ENCODE measurements around the gene IREB2.
"Not testable (repeated sequence)": the region's sequence is repeated elsewhere in the genome, so short reads cannot be mapped to it uniquely, and the experiment has no call there.

Gene IREB2

GRCh38 chr15:78492872-78493271, 54.9 kb downstream of the IREB2 start:
- DNase-seq, result no peak

DNA sequence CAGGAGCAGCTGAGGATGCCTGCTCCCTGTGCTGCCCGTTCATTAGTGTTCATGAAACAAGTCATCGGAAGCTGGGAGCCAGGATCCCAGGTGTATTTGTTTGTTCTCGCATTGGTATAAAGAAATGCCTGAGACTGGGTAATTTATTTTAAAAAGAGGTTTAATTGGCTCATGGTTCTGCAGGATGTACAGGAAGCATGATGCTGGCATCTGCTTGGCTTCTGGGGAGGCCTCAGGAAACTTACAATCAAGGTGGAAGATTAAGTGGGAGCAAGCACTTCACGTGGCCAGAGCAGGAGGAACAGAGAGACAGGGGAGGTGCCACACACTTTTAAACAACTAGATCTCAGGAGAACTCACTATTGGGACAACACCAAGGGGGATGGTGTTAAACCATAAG, 63.8 kb downstream of the IREB2 start:
- DNase-seq, result no peak

GRCh38 chr15:78502641-78503040, 64.6 kb downstream of the IREB2 start:
- DNase-seq, result no peak

DNA sequence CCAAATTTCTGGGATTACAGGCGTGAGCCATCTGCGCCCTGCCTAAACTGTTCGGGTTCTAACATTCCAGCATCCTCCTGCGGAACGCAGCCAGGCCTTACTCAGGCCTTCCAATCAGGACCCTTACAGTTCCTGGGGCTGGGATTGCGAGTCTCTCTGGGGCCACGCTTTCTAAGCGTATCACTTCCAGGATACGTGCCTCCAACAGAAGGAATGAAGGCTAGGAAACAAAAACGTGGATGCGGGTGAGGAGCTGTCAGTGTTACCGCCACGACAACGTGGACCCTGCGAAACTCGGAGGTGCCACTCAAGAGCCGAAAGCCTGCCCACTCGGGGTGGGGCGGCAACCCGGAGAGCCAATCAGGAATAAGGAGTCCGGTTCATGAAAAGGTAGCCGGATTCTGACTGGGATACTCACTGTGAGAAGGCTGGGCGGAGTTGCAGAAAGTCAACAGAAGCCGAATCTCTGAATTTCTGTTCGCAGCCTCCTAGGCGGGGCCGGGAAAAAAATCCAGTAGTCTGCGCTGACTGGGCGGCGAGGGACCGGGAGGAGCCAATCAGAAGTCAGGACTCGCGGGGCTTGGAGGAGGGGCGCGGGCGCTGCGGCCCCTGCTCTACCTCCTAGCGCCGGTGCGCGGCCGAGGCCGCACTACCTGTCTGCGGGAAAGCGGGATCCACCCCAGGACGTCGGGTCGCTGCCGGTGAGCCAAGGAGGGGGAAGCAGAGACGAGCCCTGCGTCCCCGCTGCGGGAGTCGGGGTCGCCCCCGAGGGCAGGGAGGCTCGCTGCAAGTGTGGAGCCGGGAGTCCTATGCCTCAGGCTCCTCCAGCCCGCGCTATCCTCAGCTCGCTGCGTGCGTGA, 69.2 kb downstream of the IREB2 start, which contains the start of gene HYKK:
Gene HYKK (plus strand): TSS at position 607 of the 860 bp plus-strand sequence. CDS start 5,512 bp downstream, outside the sequence.
- DNase-seq, result peak; percentile 98

DNA sequence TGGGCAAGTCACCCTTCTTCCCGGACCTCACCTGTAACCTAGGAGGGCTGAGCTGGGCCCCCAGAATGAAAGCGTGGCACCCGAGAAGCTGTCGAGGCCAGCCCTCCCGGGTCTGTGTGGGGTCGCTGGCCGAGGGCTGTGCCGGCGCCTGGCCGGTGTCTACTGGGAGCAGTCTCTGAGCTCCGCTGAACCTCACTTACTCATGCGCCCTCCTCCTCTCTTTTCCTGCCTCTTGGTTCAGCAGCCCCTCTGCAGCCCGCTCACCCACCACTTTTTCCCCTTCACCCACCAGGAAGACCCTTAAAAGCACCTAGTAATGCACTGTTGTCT, 69.8 kb downstream of the IREB2 start:
- no peak for DNase-seq

- DNase-seq, result no peak
These were observed 70.3 kb downstream of the IREB2 start for GRCh38 chr15:78508272-78508671.

- no peak for DNase-seq
These were observed 71.8 kb downstream of the IREB2 start for GRCh38 chr15:78509726-78510312.

DNA sequence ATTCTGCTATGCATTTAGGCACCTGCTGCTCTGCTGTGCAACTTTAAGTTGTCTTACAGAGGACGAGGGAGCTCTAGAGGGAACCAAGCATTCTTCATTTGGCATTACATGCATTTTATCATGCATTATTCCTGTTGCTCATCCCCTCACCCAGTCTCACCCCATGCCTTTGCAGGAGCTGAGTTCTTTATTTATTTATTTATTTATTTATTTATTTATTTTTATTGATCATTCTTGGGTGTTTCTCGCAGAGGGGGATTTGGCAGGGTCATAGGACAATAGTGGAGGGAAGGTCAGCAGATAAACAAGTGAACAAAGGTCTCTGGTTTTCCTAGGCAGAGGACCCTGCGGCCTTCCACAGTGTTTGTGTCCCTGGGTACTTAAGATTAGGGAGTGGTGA, 82.0 kb downstream of the IREB2 start:
- not testable (repeated sequence) for DNase-seq

- DNase-seq, result no peak
These were observed 86.2 kb downstream of the IREB2 start for GRCh38 chr15:78524230-78524629.

DNA sequence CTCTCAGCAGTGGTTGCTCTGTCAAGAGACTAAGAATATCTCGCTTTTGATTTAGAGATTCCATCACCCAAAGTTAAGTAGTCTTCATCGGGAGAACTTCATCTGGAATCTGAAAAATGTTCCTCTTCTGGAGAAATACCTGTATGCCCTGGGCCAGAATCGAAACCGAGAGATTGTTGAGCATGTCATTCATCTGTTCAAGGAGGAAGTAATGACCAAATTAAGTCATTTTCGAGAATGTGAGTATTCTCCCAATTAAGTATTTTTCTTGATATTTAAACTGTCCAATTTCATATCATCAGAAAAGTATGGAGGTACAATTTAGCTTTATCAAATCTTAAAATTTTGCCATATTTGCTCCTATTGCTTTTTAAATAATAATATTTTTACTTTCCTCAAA, 89.3 kb downstream of the IREB2 start:
- no peak for DNase-seq

DNA sequence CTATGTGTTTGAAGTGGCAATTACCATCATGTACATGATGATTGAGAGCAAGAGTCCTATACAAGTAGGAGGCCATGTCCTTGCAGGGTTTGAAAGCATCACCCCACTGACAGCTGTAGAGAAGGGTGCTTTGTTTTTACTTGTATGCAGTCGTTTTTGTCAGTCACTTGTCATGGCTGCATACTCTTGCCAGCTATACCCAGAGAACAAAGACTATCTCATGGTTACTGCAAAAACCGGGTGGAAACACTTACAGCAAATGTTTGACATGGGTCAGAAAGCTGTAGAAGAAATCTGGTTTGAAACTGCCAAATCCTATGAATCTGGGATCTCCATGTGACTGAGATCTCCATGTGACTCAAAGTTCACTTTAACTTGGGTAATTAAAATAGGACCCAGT, 95.3 kb downstream of the IREB2 start:
- no peak for DNase-seq

GRCh38 chr15:78536134-78536533, 98.1 kb downstream of the IREB2 start:
- DNase-seq, result no peak

DNA sequence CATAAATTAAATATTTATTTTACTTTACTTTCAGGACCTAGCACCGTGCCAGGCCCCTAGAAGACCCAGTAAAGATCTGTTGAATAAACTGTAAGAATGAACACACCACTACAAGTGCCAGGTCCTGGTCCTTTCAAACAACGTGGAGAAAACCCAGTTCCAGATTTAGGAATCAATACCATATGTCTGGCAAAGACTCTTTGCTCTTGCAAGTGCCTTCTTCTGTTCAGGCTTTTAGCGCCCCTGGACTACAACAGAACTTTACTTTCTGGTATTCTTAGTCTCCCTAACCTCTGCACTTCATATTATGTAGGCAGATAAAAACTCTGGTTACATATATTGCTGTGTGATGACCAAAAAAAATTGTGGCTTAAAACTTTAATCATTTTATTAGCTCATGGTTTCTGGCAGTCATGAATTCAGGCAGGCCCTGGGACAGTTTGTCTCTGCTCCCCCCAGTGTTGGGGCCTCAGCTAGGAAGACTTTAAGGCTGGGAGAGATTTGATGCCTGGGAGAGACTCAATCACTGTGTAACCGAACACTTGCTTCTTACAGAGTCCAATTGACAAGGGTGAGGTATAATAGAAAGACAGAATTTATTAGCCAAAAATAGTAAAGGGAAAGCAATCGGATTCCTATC, 99.4 kb downstream of the IREB2 start:
- no peak for DNase-seq

DNA sequence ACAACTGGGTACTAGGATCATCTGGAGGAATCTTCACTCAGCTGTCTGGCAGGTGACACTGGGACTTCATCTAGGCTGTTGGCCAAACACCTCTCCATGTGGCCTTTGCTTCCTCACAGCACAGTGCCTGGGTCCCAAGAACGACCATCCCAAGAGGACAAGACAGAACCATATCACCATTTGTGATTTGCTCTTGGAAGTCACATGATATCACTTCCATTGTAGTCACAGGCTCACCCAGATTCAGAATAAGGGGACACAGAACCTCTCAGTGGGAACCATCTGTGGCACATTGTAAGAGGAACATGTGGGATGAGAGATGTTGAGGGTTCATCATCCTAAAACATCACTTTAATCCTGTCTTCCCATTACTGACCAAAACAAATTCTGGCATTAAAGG, 100.3 kb downstream of the IREB2 start:
- no peak for DNase-seq

GRCh38 chr15:78539464-78540140, 101.6 kb downstream of the IREB2 start:
- DNase-seq, result not testable (repeated sequence)

DNA sequence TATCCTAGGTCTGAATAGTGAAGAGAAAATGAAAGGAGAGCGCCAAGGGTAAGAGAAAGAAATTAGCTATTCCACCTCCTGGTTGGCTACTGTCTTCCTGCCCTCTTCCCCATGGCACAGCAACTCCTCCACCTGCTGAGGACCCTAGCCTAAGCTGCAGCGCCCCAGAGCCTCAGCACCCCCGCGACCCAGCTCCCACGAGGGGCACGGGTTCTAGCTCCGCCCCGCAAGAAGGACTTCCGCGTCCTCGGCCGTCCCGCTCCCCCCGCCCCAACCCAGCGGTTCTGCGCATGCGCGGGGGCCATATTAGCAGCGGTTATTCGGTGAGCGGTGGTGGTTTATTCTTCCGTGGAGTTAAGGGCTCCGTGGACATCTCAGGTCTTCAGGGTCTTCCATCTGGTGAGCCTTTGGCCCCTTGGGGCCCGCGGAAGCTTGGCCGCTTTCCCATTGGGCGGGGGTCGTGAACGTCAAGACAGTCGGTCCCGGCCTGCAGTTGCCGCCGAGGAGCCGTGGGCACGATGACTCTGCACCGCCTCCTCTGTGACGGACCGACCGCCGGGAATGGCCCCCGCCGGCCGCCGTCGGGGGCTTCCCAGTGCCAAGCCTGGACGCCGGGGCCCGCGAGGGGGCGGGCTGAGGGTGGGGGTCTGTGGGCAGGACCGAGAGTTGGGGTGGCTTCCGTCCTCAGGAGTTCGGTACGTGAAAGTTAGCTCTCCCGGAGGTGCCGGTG, 102.3 kb downstream of the IREB2 start, which contains the start of gene PSMA4:
Gene PSMA4 (plus strand): TSS at position 304 of the 730 bp plus-strand sequence. CDS start 1,484 bp downstream, outside the sequence.
- DNase-seq, result peak; percentile 86

DNA sequence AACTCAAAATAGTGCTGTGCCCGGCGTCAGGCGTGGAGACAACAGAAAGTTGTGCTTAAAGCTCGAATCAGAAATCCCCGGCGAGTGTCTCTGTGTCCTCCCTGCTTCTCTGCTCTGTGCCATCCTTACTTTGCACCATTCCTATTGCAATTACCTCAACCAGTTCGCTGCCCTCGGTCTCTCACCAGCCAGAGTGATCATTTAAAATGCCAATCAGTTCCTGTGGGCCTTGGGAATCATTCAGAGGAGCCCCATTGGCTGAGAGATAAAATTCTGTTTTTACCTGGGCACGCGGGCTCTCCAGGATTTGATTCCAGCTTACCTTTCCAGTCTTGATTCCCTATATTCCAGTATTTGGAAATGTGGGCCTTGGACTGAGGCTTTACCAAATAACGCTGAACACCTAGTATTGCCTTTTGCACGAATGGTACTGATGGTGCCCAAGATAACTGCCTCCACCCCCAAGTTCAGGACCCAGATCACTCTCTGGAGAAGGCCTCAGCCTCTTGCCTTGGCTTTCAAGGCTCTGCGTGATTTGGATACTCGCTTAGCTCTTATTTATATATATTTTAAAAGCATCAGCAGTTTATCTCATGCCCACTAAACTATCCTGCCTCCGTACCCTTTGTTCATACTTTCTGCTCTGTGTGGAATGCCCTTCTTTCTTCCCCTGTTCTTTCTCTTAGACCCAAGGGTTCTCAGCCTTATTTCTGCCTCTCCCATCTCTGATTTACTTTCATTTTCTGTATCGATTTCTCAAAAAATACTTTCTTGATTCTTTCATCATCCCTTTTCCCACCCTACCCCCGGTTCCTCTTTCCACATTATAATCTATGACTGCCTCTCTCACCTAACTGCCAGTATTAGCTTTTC, 103.1 kb downstream of the IREB2 start:
- DNase-seq, result no peak

- no peak for DNase-seq
These were observed 103.7 kb downstream of the IREB2 start for GRCh38 chr15:78541744-78542034.

- no peak for DNase-seq
These were observed 104.6 kb downstream of the IREB2 start for GRCh38 chr15:78542647-78543046.

DNA sequence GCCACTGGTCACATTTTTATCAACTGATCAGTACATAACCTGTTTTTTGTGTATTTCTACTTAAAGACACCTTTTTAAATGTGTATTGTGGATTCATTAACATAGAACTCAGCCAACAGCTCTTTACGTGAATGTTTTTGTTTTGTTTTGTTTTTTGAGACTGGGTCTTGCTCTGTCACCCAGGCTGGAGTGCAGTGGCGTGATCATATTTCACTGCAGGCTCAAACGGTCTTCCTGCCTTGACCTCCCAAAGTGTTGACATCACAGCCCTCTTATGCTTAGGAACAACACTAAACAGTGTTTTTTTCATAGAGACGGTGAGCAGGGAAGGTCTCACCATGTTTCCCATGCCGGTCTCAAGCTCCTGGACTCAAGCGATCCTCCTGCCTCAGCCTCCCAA, 112.2 kb downstream of the IREB2 start:
- DNase-seq, result no peak

DNA sequence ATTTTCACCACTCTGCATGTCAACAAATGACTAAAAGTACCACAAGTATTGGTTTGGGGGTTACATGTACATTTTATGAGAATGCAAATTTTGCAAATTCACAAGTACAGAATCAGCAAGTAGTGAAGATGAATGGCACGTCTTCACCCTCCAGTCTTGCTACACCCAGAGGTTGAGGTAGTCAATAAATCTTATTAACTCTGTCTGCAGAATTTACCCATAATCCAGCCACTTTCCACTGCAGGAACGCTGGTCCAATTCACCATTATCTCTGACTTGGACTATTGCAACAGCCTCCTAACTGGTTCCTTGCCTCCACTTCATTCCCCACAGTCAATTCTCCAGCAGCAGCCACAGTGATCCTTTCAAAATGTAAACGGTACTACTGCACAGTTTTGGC, 112.8 kb downstream of the IREB2 start:
- DNase-seq, result no peak
